GM12878 (cell line): ENCODE results near the gene NBEA.

Experiments used
- CTCF ChIP-seq, 3 experiments: IDR thresholded peaks in 2 of 3; conservative IDR thresholded peaks in 1 of 3; 2 replicates each; pipeline ENCODE4 v1.5.1; 2011; ENCODE audit warnings: low read depth in 3 of 3, low read length in 3 of 3, mild to moderate bottlenecking in 3 of 3, control low read depth in 2 of 3, moderate library complexity in 2 of 3, inconsistent platforms in 1 of 3, mixed read lengths in 1 of 3; ENCODE audit not compliant: control insufficient read depth in 2 of 3, insufficient read depth in 1 of 3; ENCODE audit errors: extremely low read depth in 1 of 3
- EP300 ChIP-seq, 2 experiments: fragments of 150-350 bp in 1 of 2; IDR thresholded peaks; 2 replicates each; pipeline ENCODE4 v1.6.1; 2011 to 2012; ENCODE audit warnings: low read depth in 2 of 2, low read length in 2 of 2, borderline replicate concordance in 1 of 2, improper control_type of control experiment in 1 of 2, inconsistent platforms in 1 of 2; ENCODE audit not compliant: control insufficient read depth in 1 of 2
- ZBTB33 ChIP-seq: fragments of 450-650 bp; IDR thresholded peaks from 2 replicates; pipeline ENCODE4 v1.6.1; 2017; ENCODE audit warnings: mild to moderate bottlenecking
- ZSCAN29 ChIP-seq: fragments of 450-650 bp; IDR thresholded peaks from 2 replicates; pipeline ENCODE4 v1.6.1; 2017; ENCODE audit warnings: mild to moderate bottlenecking, moderate library complexity

- no peak for TF ChIP-seq ZSCAN29
- TF ChIP-seq EP300 (IDR thresholded peaks at IDR 0.05; ENCODE audit: borderline replicate concordance in 1 of 2, control insufficient read depth in 1 of 2, low read depth in 2 of 2, low read length in 2 of 2): no peak
- no peak for TF ChIP-seq ZBTB33
- no peak for TF ChIP-seq CTCF (IDR thresholded peaks at IDR 0.05 in 2 of 3, conservative IDR thresholded peaks at IDR 0.05 in 1 of 3; ENCODE audit: control insufficient read depth in 2 of 3, extremely low read depth in 1 of 3, insufficient read depth in 1 of 3, low read depth in 3 of 3, low read length in 3 of 3)
These were observed 672.6 kb downstream of the NBEA start for GRCh38 chr13:35614666-35615065.
